ENCODE data around the gene CELF2. TPM values are rescaled to one million over a fixed set of nuclear protein-coding genes. Genes with fewer than 3 reads are reported as not detected.

Gene CELF2
- total and polyA plus RNA-seq, 2 of the 4 experiments (the other 2 are of a cell fraction), result 3.5 to 6.6 TPM

- H3K9ac ChIP-seq (ENCODE audit: low read depth, low read length), result no peak overlapping the region
- no peak; the same call in none of the 2 replicates for ATAC-seq (ENCODE audit: low read depth)
- in situ Hi-C loops (cut with MboI; ENCODE audit: low sequenced_read_pairs) (no loop called here), intact Hi-C loops (cut with micrococcal nuclease) (loop anchor here (5.0 kb wide), 1 partner anchor 1724 kb away; no protein-coding TSS in a partner anchor), dilution Hi-C loops (cut with HindIII; ENCODE audit: low sequenced_read_pairs, unreplicated experiment) (no loop called here)
- peaks cover 4% of the 10 kb centered on the region; the same call in 1 of the 2 replicates for H3K4me1 ChIP-seq (ENCODE audit: control insufficient read depth, insufficient read depth, low read length)
- no peak overlapping the region for H2AK9ac ChIP-seq (replicated peaks; ENCODE audit: low read depth, low read length, poor library complexity)
- WGBS, 2 experiments (ENCODE audit: extremely low coverage in 2 of 2, insufficient read length in 1 of 2), result 75% methylated on average over 4 of the region's 12 CpGs; no CpG with 5 or more reads in 1 of the 2 experiments
- no peaks in the 10 kb centered on the region for H3K27me3 ChIP-seq (ENCODE audit: control insufficient read depth, insufficient read depth, low read length)
- no peak overlapping the region; the same call in 1 of the 2 replicates for H2BK120ac ChIP-seq (ENCODE audit: low read depth, low read length)
- no peak overlapping the region for H4K5ac ChIP-seq (ENCODE audit: low read depth, low read length)
- H4K8ac ChIP-seq (ENCODE audit: low read depth in 2 of 2, low read length in 2 of 2), result no peak overlapping the region; a peak in 1 of 4 replicates
- H3K27ac ChIP-seq (ENCODE audit: insufficient read depth, low read length), result peak overlapping the region; percentile 40; the same call in 1 of the 2 replicates
- no peaks in the 10 kb centered on the region for H3K36me3 ChIP-seq (ENCODE audit: control insufficient read depth, insufficient read depth, low read length)
- no peak overlapping the region for H3K56ac ChIP-seq (ENCODE audit: extremely low read depth, insufficient read depth, low read length)
- no TSS peak for BruUV-seq (replicated peaks)
- H3K9me1 ChIP-seq (ENCODE audit: insufficient read depth, low read length), result peaks cover 4% of the 10 kb centered on the region; the same call in 1 of the 2 replicates
- H2BK15ac ChIP-seq (ENCODE audit: low read depth, low read length), result no peak overlapping the region
- no peak overlapping the region for H3K23ac ChIP-seq (ENCODE audit: low read depth, low read length)
- peak overlapping the region; percentile 34; the same call in 1 of the 2 replicates for H3K18ac ChIP-seq (ENCODE audit: low read depth, low read length)
- H4K91ac ChIP-seq (ENCODE audit: insufficient read depth, low read depth, low read length), result no peak overlapping the region
- H2AK5ac ChIP-seq (ENCODE audit: low read depth, low read length), result peak overlapping the region; percentile 72
- H3K14ac ChIP-seq (replicated peaks; ENCODE audit: low read depth, low read length), result peak overlapping the region; percentile 63; the same call in 1 of the 2 replicates
- H3K4ac ChIP-seq (ENCODE audit: low read depth, low read length), result peak overlapping the region; percentile 77; the same call in 1 of the 2 replicates
- ChIA-PET POLR2A (ENCODE audit: unreplicated experiment) (no interaction called here), CTCF (no interaction called here)
- no peak for DNase-seq
- H3K79me1 ChIP-seq (ENCODE audit: low read depth in 1 of 2, low read length in 2 of 2), result no peaks in the 10 kb centered on the region
- H3K4me2 ChIP-seq (ENCODE audit: low read depth, low read length), result no peak overlapping the region
- H3K4me3 ChIP-seq (ENCODE audit: insufficient read depth, low read depth, low read length), result no peak overlapping the region
- TF ChIP-seq MAFK (IDR thresholded peaks at IDR 0.05; ENCODE audit: low read depth, low read length), result no peak
- H3K9me3 ChIP-seq (ENCODE audit: control insufficient read depth, insufficient read depth, low read length), result no peaks in the 10 kb centered on the region
- H2BK5ac ChIP-seq (ENCODE audit: low read depth, low read length, poor library complexity, severe bottlenecking), result no peak overlapping the region
- peak overlapping the region; percentile 36 for H2AFZ ChIP-seq (replicated peaks; ENCODE audit: low read length, poor library complexity)
- no peaks in the 10 kb centered on the region for H4K20me1 ChIP-seq (ENCODE audit: insufficient read depth, low read length)
- H2BK20ac ChIP-seq (ENCODE audit: low read depth, low read length), result peak overlapping the region; percentile 76; the same call in 1 of the 2 replicates
Measured at GRCh38 chr10:11326241-11326640, 308.6 kb downstream of the CELF2 start.
